ENCODE results near the gene TEX54. TPM values are rescaled to one million over a fixed set of nuclear protein-coding genes. Genes with fewer than 3 reads are reported as not detected.

TEX54 gene
- total and polyA plus RNA-seq, 2 of the 13 experiments (the other 11 are each of a cell fraction or from before 2014, with no cell fraction given): not detected

DNA sequence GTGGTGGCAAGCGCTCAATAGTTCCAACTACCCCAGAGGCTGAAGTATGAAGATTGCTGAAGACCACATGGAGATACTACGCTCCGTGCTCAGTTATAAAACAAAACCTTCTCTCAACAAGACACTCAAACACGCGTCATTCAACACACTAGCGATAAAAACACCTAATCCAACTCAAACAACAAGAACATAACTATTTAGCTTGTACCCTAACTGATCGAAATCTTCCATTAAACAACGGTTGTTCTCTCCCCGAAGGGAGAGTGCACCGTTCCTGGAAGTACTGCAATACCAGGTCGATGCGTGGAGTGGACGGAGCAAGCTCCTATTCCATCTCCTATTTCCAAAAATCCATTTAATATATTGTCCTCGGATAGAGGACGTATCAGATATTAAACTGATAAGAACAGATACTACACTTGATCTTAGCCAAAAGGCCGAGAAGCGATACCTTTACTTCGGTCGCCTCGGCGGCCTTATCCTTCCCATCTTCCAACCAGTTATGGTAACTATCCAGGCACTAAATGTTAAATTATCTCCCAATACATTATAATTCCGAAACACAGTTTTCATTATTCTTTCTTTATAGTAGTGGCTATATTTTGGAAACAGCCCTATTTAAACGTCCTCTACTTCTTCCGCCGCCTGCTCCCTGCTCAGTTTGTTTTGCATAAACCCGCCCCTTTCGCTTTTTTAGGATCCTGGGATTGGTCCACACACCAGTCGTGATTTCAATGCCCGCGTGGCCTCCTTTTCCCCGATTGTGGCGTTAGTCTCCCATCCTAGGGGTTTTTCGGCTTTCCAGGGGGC, 8.9 kb upstream of the TEX54 start (continued):
- TF ChIP-seq ZNF558 (CRISPR knock-in tag; IDR thresholded peaks at IDR 0.05; ENCODE audit: borderline replicate concordance) (no peak), SPEN (CRISPR knock-in tag; IDR thresholded peaks at IDR 0.05; ENCODE audit: low read depth) (peak; percentile 65; the same call in 1 of the 2 replicates), REL (CRISPR knock-in tag; conservative IDR thresholded peaks at IDR 0.05) (peak; percentile 99), ZBTB7A (CRISPR knock-in tag; IDR thresholded peaks at IDR 0.05) (peak; percentile 72; the same call in 1 of the 2 replicates), NBN (conservative IDR thresholded peaks at IDR 0.05) (no peak), HNRNPL (IDR thresholded peaks at IDR 0.05; ENCODE audit: low read depth, low read length) (no peak), ZNF772 (CRISPR knock-in tag; IDR thresholded peaks at IDR 0.05) (peak; percentile 53; the same call in 1 of the 2 replicates), ZNF24 (IDR thresholded peaks at IDR 0.05) (peak; percentile 86), NFE2 (CRISPR knock-in tag; IDR thresholded peaks at IDR 0.05) (peak; percentile 43), SRY (CRISPR knock-in tag; IDR thresholded peaks at IDR 0.05) (no peak; the same call in 1 of the 2 replicates), THYN1 (CRISPR knock-in tag; IDR thresholded peaks at IDR 0.05; ENCODE audit: borderline replicate concordance, low read depth) (no peak)
- TF ChIP-seq, protein P1, sequence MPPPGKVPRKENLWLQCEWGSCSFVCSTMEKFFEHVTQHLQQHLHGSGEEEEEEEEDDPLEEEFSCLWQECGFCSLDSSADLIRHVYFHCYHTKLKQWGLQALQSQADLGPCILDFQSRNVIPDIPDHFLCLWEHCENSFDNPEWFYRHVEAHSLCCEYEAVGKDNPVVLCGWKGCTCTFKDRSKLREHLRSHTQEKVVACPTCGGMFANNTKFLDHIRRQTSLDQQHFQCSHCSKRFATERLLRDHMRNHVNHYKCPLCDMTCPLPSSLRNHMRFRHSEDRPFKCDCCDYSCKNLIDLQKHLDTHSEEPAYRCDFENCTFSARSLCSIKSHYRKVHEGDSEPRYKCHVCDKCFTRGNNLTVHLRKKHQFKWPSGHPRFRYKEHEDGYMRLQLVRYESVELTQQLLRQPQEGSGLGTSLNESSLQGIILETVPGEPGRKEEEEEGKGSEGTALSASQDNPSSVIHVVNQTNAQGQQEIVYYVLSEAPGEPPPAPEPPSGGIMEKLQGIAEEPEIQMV (CRISPR knock-in tag; IDR thresholded peaks at IDR 0.05; ENCODE audit: low read depth): no peak
- TF ChIP-seq, protein P2, sequence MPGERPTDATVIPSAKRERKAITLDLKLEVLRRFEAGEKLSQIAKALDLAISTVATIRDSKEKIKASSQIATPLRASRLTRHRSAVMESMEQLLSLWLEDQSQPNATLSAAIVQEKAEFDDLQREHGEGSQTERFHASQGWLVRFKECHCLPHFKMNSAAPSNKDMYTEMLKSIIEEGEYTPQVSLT (CRISPR knock-in tag; IDR thresholded peaks at IDR 0.05; ENCODE audit: borderline replicate concordance, low read depth): peak; percentile 56; the same call in 1 of the 2 replicates
- TF ChIP-seq, protein P3, sequence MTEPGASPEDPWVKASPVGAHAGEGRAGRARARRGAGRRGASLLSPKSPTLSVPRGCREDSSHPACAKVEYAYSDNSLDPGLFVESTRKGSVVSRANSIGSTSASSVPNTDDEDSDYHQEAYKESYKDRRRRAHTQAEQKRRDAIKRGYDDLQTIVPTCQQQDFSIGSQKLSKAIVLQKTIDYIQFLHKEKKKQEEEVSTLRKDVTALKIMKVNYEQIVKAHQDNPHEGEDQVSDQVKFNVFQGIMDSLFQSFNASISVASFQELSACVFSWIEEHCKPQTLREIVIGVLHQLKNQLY (CRISPR knock-in tag; IDR thresholded peaks at IDR 0.05): peak; percentile 78
- TF ChIP-seq, protein P4, sequence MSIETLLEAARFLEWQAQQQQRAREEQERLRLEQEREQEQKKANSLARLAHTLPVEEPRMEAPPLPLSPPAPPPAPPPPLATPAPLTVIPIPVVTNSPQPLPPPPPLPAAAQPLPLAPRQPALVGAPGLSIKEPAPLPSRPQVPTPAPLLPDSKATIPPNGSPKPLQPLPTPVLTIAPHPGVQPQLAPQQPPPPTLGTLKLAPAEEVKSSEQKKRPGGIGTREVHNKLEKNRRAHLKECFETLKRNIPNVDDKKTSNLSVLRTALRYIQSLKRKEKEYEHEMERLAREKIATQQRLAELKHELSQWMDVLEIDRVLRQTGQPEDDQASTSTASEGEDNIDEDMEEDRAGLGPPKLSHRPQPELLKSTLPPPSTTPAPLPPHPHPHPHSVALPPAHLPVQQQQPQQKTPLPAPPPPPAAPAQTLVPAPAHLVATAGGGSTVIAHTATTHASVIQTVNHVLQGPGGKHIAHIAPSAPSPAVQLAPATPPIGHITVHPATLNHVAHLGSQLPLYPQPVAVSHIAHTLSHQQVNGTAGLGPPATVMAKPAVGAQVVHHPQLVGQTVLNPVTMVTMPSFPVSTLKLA (IDR thresholded peaks at IDR 0.05): peak; percentile 41; the same call in 1 of the 2 replicates
- TF ChIP-seq, protein P5, sequence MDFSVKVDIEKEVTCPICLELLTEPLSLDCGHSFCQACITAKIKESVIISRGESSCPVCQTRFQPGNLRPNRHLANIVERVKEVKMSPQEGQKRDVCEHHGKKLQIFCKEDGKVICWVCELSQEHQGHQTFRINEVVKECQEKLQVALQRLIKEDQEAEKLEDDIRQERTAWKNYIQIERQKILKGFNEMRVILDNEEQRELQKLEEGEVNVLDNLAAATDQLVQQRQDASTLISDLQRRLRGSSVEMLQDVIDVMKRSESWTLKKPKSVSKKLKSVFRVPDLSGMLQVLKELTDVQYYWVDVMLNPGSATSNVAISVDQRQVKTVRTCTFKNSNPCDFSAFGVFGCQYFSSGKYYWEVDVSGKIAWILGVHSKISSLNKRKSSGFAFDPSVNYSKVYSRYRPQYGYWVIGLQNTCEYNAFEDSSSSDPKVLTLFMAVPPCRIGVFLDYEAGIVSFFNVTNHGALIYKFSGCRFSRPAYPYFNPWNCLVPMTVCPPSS (IDR thresholded peaks at IDR 0.05): no peak
